Neural progenitor cell (in vitro differentiated cells): ENCODE measurements around the gene SPAG16.

ENCODE experiments used
- CTCF ChIP-seq: fragments of 200-600 bp; sonication (generic); IDR thresholded peaks from 2 replicates; pipeline ENCODE4 v1.5.1; 2017; ENCODE audit warnings: antibody characterized with exemption, mild to moderate bottlenecking
- EZH2 ChIP-seq: fragments of 200-600 bp; sonication (generic); IDR thresholded peaks from 2 replicates; pipeline ENCODE4 v1.6.1; 2017; ENCODE audit warnings: antibody characterized with exemption, mild to moderate bottlenecking, moderate library complexity
- EZH2phosphoT487 ChIP-seq: fragments of 200-600 bp; sonication (generic); IDR thresholded peaks from 2 replicates; pipeline ENCODE4 v1.6.1; 2017; ENCODE audit warnings: antibody characterized with exemption

GRCh38 chr2:214098811-214099210 is 814.5 kb downstream of the SPAG16 start:
- TF ChIP-seq CTCF = no peak
- no peak for TF ChIP-seq EZH2
- no peak for TF ChIP-seq EZH2phosphoT487
